ENCODE data around the gene NOTCH1. TPM values are rescaled to one million over a fixed set of nuclear protein-coding genes. Genes with fewer than 3 reads are reported as not detected.
A peak's percentile ranks its signal among the peaks of the same experiment; 100 is the strongest.

Gene NOTCH1
- total and polyA plus RNA-seq, 2 of the 13 experiments (the other 11 are each of a cell fraction or from before 2014, with no cell fraction given), result 0.09 to 0.35 TPM

GRCh38 chr9:136447173-136447778, 98.6 kb downstream of the NOTCH1 start:
- no peaks in the 10 kb centered on the region for H4K20me1 ChIP-seq (ENCODE audit: insufficient read depth, low read length)
- WGBS (ENCODE audit: low lambda C conversion rate), result 98% methylated on average over 24 of the region's 27 CpGs
- H3K9ac ChIP-seq (ENCODE audit: insufficient read depth, low read depth, low read length), result no peak overlapping the region
- TF ChIP-seq AGO2 (optimal IDR thresholded peaks at IDR 0.05; ENCODE audit: low read depth, low read length) (peak; percentile 58), TEAD2 (CRISPR knock-in tag; IDR thresholded peaks at IDR 0.05) (no peak), ZNF432 (CRISPR knock-in tag; IDR thresholded peaks at IDR 0.05; ENCODE audit: borderline replicate concordance) (no peak)
- ATAC-seq, result no peak
- BruUV-seq (replicated peaks), result no TSS peak
- ChIA-PET POLR2A (no interaction called here), CTCF (ENCODE audit: low intra/inter-chr PET ratio, low total read pairs) (no interaction called here)
- DNase-seq (ENCODE audit: low spot score), result no peak
- no peaks in the 10 kb centered on the region for H3K9me3 ChIP-seq (ENCODE audit: low read length)
- no peak overlapping the region for H3K27ac ChIP-seq (ENCODE audit: extremely low read length, insufficient read depth, low read length)
- no peak overlapping the region for H3K4me2 ChIP-seq (ENCODE audit: low read depth, low read length)
- H3K36me3 ChIP-seq (replicated peaks in 1 of 2; ENCODE audit: control insufficient read depth in 1 of 2, insufficient read depth in 2 of 2, low read length in 2 of 2), result peaks cover 43 to 76% of the 10 kb centered on the region in 2 experiments; a peak in 4 of 5 replicates
- no peak overlapping the region for H3K4me3 ChIP-seq (replicated peaks in 1 of 3; ENCODE audit: insufficient read depth in 1 of 3, low read depth in 2 of 3, low read length in 3 of 3)
- peaks cover 9% of the 10 kb centered on the region for H3K4me1 ChIP-seq (ENCODE audit: insufficient read depth, low read length)
- in situ Hi-C loops (cut with HindIII; ENCODE audit: extremely low pct_ligation_motif_present, low pct_unique_long_range_greater_than_20kb), result no loop called here
- no peak for FAIRE-seq
- H2AFZ ChIP-seq (ENCODE audit: low read length), result no peak overlapping the region
- H3K79me2 ChIP-seq (ENCODE audit: insufficient read depth, low read length), result no peaks in the 10 kb centered on the region
- intact Hi-C loops (cut with micrococcal nuclease; ENCODE audit: unreplicated experiment), result no loop called here
- H3K27me3 ChIP-seq (ENCODE audit: control insufficient read depth in 1 of 2, insufficient read depth in 2 of 2, low read length in 2 of 2), result no peaks in the 10 kb centered on the region

GRCh38 chr9:136445799-136446198, 100.0 kb downstream of the NOTCH1 start:
- Histone ChIP-seq H3K9ac (ENCODE audit: insufficient read depth, low read depth, low read length) (no peak overlapping the region), H3K9me3 (ENCODE audit: low read length) (no peaks in the 10 kb centered on the region), H3K79me2 (ENCODE audit: insufficient read depth, low read length) (no peaks in the 10 kb centered on the region), H3K27ac (ENCODE audit: extremely low read length, insufficient read depth, low read length) (no peak overlapping the region), H2AFZ (ENCODE audit: low read length) (no peak overlapping the region), H3K36me3 (replicated peaks in 1 of 2; ENCODE audit: control insufficient read depth in 1 of 2, insufficient read depth in 2 of 2, low read length in 2 of 2) (peaks cover 40 to 73% of the 10 kb centered on the region in 2 experiments; a peak in 4 of 5 replicates), H3K4me3 (replicated peaks in 1 of 3; ENCODE audit: insufficient read depth in 1 of 3, low read depth in 2 of 3, low read length in 3 of 3) (no peak overlapping the region), H4K20me1 (ENCODE audit: insufficient read depth, low read length) (no peaks in the 10 kb centered on the region), H3K4me1 (ENCODE audit: insufficient read depth, low read length) (peaks cover 19% of the 10 kb centered on the region), H3K27me3 (ENCODE audit: control insufficient read depth in 1 of 2, insufficient read depth in 2 of 2, low read length in 2 of 2) (no peaks in the 10 kb centered on the region), H3K4me2 (ENCODE audit: low read depth, low read length) (no peak overlapping the region)
- FAIRE-seq (no peak), ATAC-seq (no peak), DNase-seq (ENCODE audit: low spot score) (no peak)
- 97% methylated on average over 7 of the region's 7 CpGs for WGBS (ENCODE audit: low lambda C conversion rate)
- TF ChIP-seq ZNF629 (CRISPR knock-in tag; conservative IDR thresholded peaks at IDR 0.05) (peak; percentile 88), ZMYM3 (CRISPR knock-in tag; IDR thresholded peaks at IDR 0.05) (0 out of 2 replicates have a peak, but pooled peaks have one; percentile 36), ZNF451 (CRISPR knock-in tag; IDR thresholded peaks at IDR 0.05) (no peak)
- ChIA-PET POLR2A (interaction anchor here (0.7 kb wide), 2 partner anchors 11 to 439 kb away, joined by 3 read pairs; no protein-coding TSS in a partner anchor), CTCF (ENCODE audit: low intra/inter-chr PET ratio, low total read pairs) (no interaction called here)
- intact Hi-C loops (cut with micrococcal nuclease; ENCODE audit: unreplicated experiment) (no loop called here), in situ Hi-C loops (cut with HindIII; ENCODE audit: extremely low pct_ligation_motif_present, low pct_unique_long_range_greater_than_20kb) (no loop called here)
- BruUV-seq (replicated peaks), result no TSS peak

Small RNAs within 50 kb of the gene (microRNA-seq; reads per million reads assigned to microRNA genes)
- gene MIR4673, result not detected
- gene MIR4674, result not detected

Small RNAs within 50 kb of the gene (small RNA-seq; reads per million reads assigned to genes)
- gene MIR4673 (ENCODE audit: insufficient read depth in 2 of 3, insufficient read length in 3 of 3, low read depth in 2 of 3, low replicate concordance in 1 of 3), result 0 reads per million in 3 experiments
- gene MIR4674 (ENCODE audit: insufficient read depth in 2 of 3, insufficient read length in 3 of 3, low read depth in 2 of 3, low replicate concordance in 1 of 3), result 0 reads per million in 3 experiments

Other genes starting within 250 kb of the NOTCH1 start
- 0.13 TPM in 1 of 2 replicates, not detected in the other for gene CCDC187, start 242.0 kb downstream of the NOTCH1 start, total RNA-seq (2016; rRNA removed; fragmentation: Illumina TruSeq; extraction: Trizol)
- 0.03 and 0.09 TPM in 2 replicates for gene CCDC187, start 242.0 kb downstream of the NOTCH1 start, polyA plus RNA-seq (2011; rRNA removed)
- 0.59 and 1.0 TPM in 2 replicates for gene GPSM1, start 218.5 kb downstream of the NOTCH1 start, total RNA-seq (2016; rRNA removed; fragmentation: Illumina TruSeq; extraction: Trizol)
- gene GPSM1, start 218.5 kb downstream of the NOTCH1 start, polyA plus RNA-seq (2011; rRNA removed), result 2.4 and 3.4 TPM in 2 replicates
- gene DNLZ, start 182.3 kb downstream of the NOTCH1 start, total RNA-seq (2016; rRNA removed; fragmentation: Illumina TruSeq; extraction: Trizol), result 5.4 and 8.0 TPM in 2 replicates
- 3.4 and 4.5 TPM in 2 replicates for gene DNLZ, start 182.3 kb downstream of the NOTCH1 start, polyA plus RNA-seq (2011; rRNA removed)
- 3.6 and 7.4 TPM in 2 replicates for gene CARD9, start 172.4 kb downstream of the NOTCH1 start, total RNA-seq (2016; rRNA removed; fragmentation: Illumina TruSeq; extraction: Trizol)
- gene CARD9, start 172.4 kb downstream of the NOTCH1 start, polyA plus RNA-seq (2011; rRNA removed), result 3.3 and 7.2 TPM in 2 replicates
- 4.3 and 6.0 TPM in 2 replicates for gene SNAPC4, start 145.9 kb downstream of the NOTCH1 start, total RNA-seq (2016; rRNA removed; fragmentation: Illumina TruSeq; extraction: Trizol)
- gene SNAPC4, start 145.9 kb downstream of the NOTCH1 start, polyA plus RNA-seq (2011; rRNA removed), result 2.0 and 3.3 TPM in 2 replicates
- gene ENTR1, start 135.4 kb downstream of the NOTCH1 start, total RNA-seq (2016; rRNA removed; fragmentation: Illumina TruSeq; extraction: Trizol), result 56.6 and 76.4 TPM in 2 replicates
- 70.1 and 84.2 TPM in 2 replicates for gene ENTR1, start 135.4 kb downstream of the NOTCH1 start, polyA plus RNA-seq (2011; rRNA removed)
- 75.7 and 88.4 TPM in 2 replicates for gene PMPCA, start 135.4 kb downstream of the NOTCH1 start, total RNA-seq (2016; rRNA removed; fragmentation: Illumina TruSeq; extraction: Trizol)
- 70.2 and 80.2 TPM in 2 replicates for gene PMPCA, start 135.4 kb downstream of the NOTCH1 start, polyA plus RNA-seq (2011; rRNA removed)
- 3.0 and 5.5 TPM in 2 replicates for gene INPP5E, start 106.2 kb downstream of the NOTCH1 start, total RNA-seq (2016; rRNA removed; fragmentation: Illumina TruSeq; extraction: Trizol)
- gene INPP5E, start 106.2 kb downstream of the NOTCH1 start, polyA plus RNA-seq (2011; rRNA removed), result 5.5 and 7.5 TPM in 2 replicates
- gene SEC16A, start 63.0 kb downstream of the NOTCH1 start, total RNA-seq (2016; rRNA removed; fragmentation: Illumina TruSeq; extraction: Trizol), result 15.9 and 27.7 TPM in 2 replicates
- gene SEC16A, start 63.0 kb downstream of the NOTCH1 start, polyA plus RNA-seq (2011; rRNA removed), result 17.9 and 18.9 TPM in 2 replicates
- gene EGFL7, start 116.9 kb upstream of the NOTCH1 start, total RNA-seq (2016; rRNA removed; fragmentation: Illumina TruSeq; extraction: Trizol), result 0.20 TPM in 1 of 2 replicates, not detected in the other
- 5.1 and 10.3 TPM in 2 replicates for gene EGFL7, start 116.9 kb upstream of the NOTCH1 start, polyA plus RNA-seq (2011; rRNA removed)
- gene AGPAT2, start 141.4 kb upstream of the NOTCH1 start, total RNA-seq (2016; rRNA removed; fragmentation: Illumina TruSeq; extraction: Trizol), result 2.5 and 3.9 TPM in 2 replicates
- 25.8 and 33.0 TPM in 2 replicates for gene AGPAT2, start 141.4 kb upstream of the NOTCH1 start, polyA plus RNA-seq (2011; rRNA removed)
- gene DIPK1B, start 166.5 kb upstream of the NOTCH1 start, total RNA-seq (2016; rRNA removed; fragmentation: Illumina TruSeq; extraction: Trizol), result 0.18 and 0.28 TPM in 2 replicates
- 3.9 and 7.2 TPM in 2 replicates for gene DIPK1B, start 166.5 kb upstream of the NOTCH1 start, polyA plus RNA-seq (2011; rRNA removed)
- gene LCN10, start 196.9 kb upstream of the NOTCH1 start, total RNA-seq (2016; rRNA removed; fragmentation: Illumina TruSeq; extraction: Trizol), result 0.14 and 0.53 TPM in 2 replicates
- gene LCN10, start 196.9 kb upstream of the NOTCH1 start, polyA plus RNA-seq (2011; rRNA removed), result 0.61 and 0.84 TPM in 2 replicates
- not detected in 2 replicates for gene LCN6, start 202.5 kb upstream of the NOTCH1 start, total RNA-seq (2016; rRNA removed; fragmentation: Illumina TruSeq; extraction: Trizol)
- gene LCN6, start 202.5 kb upstream of the NOTCH1 start, polyA plus RNA-seq (2011; rRNA removed), result not detected in 2 replicates
- gene LCN8, start 212.2 kb upstream of the NOTCH1 start, total RNA-seq (2016; rRNA removed; fragmentation: Illumina TruSeq; extraction: Trizol), result not detected in 2 replicates
- 0.15 TPM in 1 of 2 replicates, not detected in the other for gene LCN8, start 212.2 kb upstream of the NOTCH1 start, polyA plus RNA-seq (2011; rRNA removed)
- 0.29 and 1.3 TPM in 2 replicates for gene LCN15, start 218.5 kb upstream of the NOTCH1 start, total RNA-seq (2016; rRNA removed; fragmentation: Illumina TruSeq; extraction: Trizol)
- 32.9 and 53.7 TPM in 2 replicates for gene LCN15, start 218.5 kb upstream of the NOTCH1 start, polyA plus RNA-seq (2011; rRNA removed)
- gene TMEM141, start 245.3 kb upstream of the NOTCH1 start, total RNA-seq (2016; rRNA removed; fragmentation: Illumina TruSeq; extraction: Trizol), result 81.0 and 84.7 TPM in 2 replicates
- 199 and 202 TPM in 2 replicates for gene TMEM141, start 245.3 kb upstream of the NOTCH1 start, polyA plus RNA-seq (2011; rRNA removed)